Fibroblast of lung (primary cell): ENCODE results near the gene ADAT1.

ENCODE experiments used
- CTCF ChIP-seq, 2 donors: IDR thresholded peaks in 1 of 2; conservative IDR thresholded peaks in 1 of 2; 1 replicate in 1 of 2; 2 replicates in 1 of 2; pipeline ENCODE4 v1.5.1; 2011 to 2012; ENCODE audit warnings: low read length in 2 of 2, control low read depth in 1 of 2, inconsistent platforms in 1 of 2, low read depth in 1 of 2, mild to moderate bottlenecking in 1 of 2
- EZH2 ChIP-seq: IDR thresholded peaks from 2 replicates; pipeline ENCODE4 v1.5.1; 2012; ENCODE audit warnings: low read length, control low read depth, mild to moderate bottlenecking; ENCODE audit errors: missing control alignments

- TF ChIP-seq CTCF (conservative IDR thresholded peaks at IDR 0.05 in 1 of 2, IDR thresholded peaks at IDR 0.05 in 1 of 2; ENCODE audit: low read depth in 1 of 2, low read length in 2 of 2): no peak
- no peak for TF ChIP-seq EZH2
These were observed 34.4 kb downstream of the ADAT1 start for GRCh38 chr16:75588716-75589115.
